H1 (cell line): ENCODE data around the gene CABLES2. TPM values are rescaled to one million over a fixed set of nuclear protein-coding genes. Genes with fewer than 3 reads are reported as not detected.

Experiments used
- ATF3 ChIP-seq: IDR thresholded peaks from 2 replicates; pipeline ENCODE4 v1.6.1; 2011; ENCODE audit warnings: low read depth, mild to moderate bottlenecking, low read length; ENCODE audit not compliant: insufficient read depth
- BRCA1 ChIP-seq: IDR thresholded peaks from 2 replicates; pipeline ENCODE4 v1.6.1; 2012; ENCODE audit warnings: low read depth, low read length, improper control_type of control experiment
- POLR2AphosphoS5 ChIP-seq: IDR thresholded peaks from 2 replicates; pipeline ENCODE4 v1.6.1; 2011; ENCODE audit warnings: low read depth, low read length
- TEAD4 ChIP-seq: IDR thresholded peaks from 2 replicates; pipeline ENCODE4 v1.6.1; 2012; ENCODE audit warnings: low read depth, low read length, inconsistent platforms, mixed read lengths
- polyA plus RNA-seq, 7 experiments: library from polyadenylated mRNA; depleted of rRNA in 3 of 7; stranded (reverse) in 5 of 7; unstranded in 2 of 7; fragments of >200 nt in 5 of 7; fragments of 200-250 nt in 2 of 7; gene quantifications; 1 replicate in 5 of 7; 2 replicates in 1 of 7; 4 replicates in 1 of 7; pipeline versions ENCODE4 v1.2.1 to v1.2.3, GENCODE V29; 2011 to 2013; ENCODE audit warnings: missing spikeins in 2 of 7, mixed read lengths in 2 of 7
- total RNA-seq: library from RNA; stranded (reverse); fragmentation: NEBNext Ultra II Directional; extraction: Animal tissue kit (Norgen Biotek cat#: 25700); gene quantifications from 2 replicates; pipeline ENCODE4 v1.2.1, GENCODE V29; 2021

Gene CABLES2
- total and polyA plus RNA-seq, 2 of the 8 experiments (the other 6 are each of a cell fraction or from before 2014, with no cell fraction given), result 8.0 to 8.8 TPM

GRCh38 chr20:62393335-62393665 lies 13.8 kb downstream of the CABLES2 start (continued):
- TF ChIP-seq TEAD4 (no peak), POLR2AphosphoS5 (no peak), BRCA1 (no peak), ATF3 (no peak)
